SH-SY5Y (cell line): ENCODE data around the gene GABRB3.

Experiments
- GATA2 ChIP-seq: IDR thresholded peaks from 2 replicates; pipeline ENCODE4 v1.6.1; 2011; ENCODE audit warnings: mild to moderate bottlenecking, low read depth, low read length
- GATA3 ChIP-seq: IDR thresholded peaks from 2 replicates; pipeline ENCODE4 v1.6.1; 2011; ENCODE audit warnings: low read depth, mild to moderate bottlenecking, low read length, moderate library complexity

GRCh38 chr15:26564361-26564760 is 208.5 kb downstream of the GABRB3 start:
- TF ChIP-seq GATA2 (no peak), GATA3 (no peak)
